ENCODE measurements around the gene RUSF1. TPM values are rescaled to one million over a fixed set of nuclear protein-coding genes. Genes with fewer than 3 reads are reported as not detected.

The RUSF1 gene
- total and polyA plus RNA-seq, 9 of the 15 experiments (the other 6 are each of a cell fraction or from before 2014, with no cell fraction given): 0.80 to 52.8 (median 27.6) TPM

DNA sequence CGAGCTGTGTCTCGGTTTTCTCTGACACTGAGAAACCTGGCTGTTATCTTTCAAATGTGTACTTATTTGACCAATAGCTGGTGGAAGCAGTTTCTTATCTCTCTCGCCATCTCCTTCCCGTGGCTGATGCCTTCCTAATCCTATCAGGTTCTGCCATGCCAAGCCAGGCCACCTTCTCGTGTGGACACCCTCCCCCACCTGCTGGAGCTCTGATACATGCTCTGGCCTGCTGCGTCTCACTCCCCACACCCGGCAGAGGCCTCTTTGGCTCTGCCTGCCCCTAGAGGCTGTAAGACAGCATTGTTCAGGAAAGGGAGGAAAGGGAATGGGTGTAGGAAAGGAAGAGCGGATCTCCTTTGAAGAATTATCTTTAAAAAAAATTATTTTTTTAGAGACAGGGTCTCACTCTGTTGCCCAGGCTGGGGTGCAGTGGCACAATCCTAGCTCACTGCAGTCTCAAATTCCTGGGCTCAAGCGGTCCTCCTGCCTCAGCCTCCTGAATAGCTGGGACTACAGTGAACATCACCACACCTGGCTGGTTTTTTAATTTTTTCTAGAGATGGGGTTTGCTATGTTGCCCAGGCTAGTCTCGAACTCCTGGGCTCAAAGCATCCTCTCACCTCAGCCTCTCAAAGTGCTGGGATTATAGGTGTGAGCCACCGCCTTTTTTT is 56.4 kb downstream of the RUSF1 start (continued):
- TF ChIP-seq, protein P1, sequence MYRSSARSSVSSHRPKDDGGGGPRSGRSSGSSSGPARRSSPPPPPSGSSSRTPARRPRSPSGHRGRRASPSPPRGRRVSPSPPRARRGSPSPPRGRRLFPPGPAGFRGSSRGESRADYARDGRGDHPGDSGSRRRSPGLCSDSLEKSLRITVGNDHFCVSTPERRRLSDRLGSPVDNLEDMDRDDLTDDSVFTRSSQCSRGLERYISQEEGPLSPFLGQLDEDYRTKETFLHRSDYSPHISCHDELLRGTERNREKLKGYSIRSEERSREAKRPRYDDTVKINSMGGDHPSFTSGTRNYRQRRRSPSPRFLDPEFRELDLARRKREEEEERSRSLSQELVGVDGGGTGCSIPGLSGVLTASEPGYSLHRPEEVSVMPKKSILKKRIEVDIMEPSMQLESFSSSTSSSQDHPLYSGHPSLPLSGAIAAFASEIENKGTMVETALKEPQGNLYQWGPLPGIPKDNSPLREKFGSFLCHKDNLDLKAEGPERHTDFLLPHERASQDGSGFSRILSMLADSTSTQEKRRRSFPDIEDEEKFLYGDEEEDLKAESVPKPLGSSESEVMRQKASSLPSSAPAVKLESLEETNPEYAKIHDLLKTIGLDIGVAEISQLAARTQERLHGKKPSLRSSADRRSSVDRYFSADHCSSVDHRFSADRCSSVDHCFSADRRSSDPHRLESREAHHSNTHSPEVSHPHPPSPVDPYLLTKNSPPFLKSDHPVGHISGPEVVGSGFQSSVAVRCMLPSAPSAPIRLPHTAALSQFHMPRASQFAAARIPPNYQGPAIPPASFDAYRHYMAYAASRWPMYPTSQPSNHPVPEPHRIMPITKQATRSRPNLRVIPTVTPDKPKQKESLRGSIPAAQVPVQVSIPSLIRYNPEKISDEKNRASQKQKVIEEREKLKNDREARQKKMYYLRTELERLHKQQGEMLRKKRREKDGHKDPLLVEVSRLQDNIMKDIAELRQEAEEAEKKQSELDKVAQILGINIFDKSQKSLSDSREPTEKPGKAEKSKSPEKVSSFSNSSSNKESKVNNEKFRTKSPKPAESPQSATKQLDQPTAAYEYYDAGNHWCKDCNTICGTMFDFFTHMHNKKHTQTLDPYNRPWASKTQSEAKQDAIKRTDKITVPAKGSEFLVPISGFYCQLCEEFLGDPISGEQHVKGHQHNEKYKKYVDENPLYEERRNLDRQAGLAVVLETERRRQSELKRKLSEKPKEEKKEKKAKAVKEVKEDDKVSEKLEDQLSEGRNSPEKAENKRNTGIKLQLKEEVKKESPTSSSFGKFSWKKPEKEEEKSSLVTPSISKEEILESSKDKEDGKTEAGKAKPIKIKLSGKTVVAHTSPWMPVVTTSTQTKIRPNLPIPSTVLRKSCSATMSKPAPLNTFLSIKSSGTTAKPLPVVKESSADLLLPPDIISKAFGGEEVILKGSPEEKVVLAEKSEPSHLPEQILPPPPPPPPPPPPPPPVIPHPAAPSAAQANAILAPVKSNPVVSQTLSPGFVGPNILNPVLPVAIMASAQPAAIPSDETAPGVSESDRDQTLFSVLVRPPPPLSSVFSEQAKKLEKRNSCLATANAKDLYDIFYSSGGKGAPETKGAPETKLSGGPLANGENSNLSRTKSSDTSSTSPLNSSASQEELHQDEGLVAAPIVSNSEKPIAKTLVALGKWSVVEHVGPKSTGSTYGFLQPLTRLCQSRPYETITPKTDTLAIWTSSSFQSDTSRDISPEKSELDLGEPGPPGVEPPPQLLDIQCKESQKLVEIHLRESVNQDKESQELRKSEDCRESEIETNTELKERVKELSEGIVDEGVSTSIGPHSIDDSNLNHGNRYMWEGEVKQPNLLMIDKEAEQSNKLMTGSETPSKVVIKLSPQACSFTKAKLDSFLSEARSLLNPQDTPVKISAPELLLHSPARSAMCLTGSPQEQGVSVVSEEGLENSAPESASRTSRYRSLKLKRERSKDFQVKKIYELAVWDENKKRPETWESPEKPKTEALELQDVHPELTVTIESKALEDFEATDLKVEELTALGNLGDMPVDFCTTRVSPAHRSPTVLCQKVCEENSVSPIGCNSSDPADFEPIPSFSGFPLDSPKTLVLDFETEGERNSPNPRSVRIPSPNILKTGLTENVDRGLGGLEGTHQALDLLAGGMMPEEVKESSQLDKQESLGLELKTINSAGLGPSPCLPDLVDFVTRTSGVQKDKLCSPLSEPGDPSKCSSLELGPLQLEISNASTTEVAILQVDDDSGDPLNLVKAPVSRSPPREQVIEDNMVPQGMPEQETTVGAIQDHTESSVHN (IDR thresholded peaks at IDR 0.05; ENCODE audit: borderline replicate concordance in 1 of 2, low read depth in 1 of 2): no peak
- TF ChIP-seq, protein P2, sequence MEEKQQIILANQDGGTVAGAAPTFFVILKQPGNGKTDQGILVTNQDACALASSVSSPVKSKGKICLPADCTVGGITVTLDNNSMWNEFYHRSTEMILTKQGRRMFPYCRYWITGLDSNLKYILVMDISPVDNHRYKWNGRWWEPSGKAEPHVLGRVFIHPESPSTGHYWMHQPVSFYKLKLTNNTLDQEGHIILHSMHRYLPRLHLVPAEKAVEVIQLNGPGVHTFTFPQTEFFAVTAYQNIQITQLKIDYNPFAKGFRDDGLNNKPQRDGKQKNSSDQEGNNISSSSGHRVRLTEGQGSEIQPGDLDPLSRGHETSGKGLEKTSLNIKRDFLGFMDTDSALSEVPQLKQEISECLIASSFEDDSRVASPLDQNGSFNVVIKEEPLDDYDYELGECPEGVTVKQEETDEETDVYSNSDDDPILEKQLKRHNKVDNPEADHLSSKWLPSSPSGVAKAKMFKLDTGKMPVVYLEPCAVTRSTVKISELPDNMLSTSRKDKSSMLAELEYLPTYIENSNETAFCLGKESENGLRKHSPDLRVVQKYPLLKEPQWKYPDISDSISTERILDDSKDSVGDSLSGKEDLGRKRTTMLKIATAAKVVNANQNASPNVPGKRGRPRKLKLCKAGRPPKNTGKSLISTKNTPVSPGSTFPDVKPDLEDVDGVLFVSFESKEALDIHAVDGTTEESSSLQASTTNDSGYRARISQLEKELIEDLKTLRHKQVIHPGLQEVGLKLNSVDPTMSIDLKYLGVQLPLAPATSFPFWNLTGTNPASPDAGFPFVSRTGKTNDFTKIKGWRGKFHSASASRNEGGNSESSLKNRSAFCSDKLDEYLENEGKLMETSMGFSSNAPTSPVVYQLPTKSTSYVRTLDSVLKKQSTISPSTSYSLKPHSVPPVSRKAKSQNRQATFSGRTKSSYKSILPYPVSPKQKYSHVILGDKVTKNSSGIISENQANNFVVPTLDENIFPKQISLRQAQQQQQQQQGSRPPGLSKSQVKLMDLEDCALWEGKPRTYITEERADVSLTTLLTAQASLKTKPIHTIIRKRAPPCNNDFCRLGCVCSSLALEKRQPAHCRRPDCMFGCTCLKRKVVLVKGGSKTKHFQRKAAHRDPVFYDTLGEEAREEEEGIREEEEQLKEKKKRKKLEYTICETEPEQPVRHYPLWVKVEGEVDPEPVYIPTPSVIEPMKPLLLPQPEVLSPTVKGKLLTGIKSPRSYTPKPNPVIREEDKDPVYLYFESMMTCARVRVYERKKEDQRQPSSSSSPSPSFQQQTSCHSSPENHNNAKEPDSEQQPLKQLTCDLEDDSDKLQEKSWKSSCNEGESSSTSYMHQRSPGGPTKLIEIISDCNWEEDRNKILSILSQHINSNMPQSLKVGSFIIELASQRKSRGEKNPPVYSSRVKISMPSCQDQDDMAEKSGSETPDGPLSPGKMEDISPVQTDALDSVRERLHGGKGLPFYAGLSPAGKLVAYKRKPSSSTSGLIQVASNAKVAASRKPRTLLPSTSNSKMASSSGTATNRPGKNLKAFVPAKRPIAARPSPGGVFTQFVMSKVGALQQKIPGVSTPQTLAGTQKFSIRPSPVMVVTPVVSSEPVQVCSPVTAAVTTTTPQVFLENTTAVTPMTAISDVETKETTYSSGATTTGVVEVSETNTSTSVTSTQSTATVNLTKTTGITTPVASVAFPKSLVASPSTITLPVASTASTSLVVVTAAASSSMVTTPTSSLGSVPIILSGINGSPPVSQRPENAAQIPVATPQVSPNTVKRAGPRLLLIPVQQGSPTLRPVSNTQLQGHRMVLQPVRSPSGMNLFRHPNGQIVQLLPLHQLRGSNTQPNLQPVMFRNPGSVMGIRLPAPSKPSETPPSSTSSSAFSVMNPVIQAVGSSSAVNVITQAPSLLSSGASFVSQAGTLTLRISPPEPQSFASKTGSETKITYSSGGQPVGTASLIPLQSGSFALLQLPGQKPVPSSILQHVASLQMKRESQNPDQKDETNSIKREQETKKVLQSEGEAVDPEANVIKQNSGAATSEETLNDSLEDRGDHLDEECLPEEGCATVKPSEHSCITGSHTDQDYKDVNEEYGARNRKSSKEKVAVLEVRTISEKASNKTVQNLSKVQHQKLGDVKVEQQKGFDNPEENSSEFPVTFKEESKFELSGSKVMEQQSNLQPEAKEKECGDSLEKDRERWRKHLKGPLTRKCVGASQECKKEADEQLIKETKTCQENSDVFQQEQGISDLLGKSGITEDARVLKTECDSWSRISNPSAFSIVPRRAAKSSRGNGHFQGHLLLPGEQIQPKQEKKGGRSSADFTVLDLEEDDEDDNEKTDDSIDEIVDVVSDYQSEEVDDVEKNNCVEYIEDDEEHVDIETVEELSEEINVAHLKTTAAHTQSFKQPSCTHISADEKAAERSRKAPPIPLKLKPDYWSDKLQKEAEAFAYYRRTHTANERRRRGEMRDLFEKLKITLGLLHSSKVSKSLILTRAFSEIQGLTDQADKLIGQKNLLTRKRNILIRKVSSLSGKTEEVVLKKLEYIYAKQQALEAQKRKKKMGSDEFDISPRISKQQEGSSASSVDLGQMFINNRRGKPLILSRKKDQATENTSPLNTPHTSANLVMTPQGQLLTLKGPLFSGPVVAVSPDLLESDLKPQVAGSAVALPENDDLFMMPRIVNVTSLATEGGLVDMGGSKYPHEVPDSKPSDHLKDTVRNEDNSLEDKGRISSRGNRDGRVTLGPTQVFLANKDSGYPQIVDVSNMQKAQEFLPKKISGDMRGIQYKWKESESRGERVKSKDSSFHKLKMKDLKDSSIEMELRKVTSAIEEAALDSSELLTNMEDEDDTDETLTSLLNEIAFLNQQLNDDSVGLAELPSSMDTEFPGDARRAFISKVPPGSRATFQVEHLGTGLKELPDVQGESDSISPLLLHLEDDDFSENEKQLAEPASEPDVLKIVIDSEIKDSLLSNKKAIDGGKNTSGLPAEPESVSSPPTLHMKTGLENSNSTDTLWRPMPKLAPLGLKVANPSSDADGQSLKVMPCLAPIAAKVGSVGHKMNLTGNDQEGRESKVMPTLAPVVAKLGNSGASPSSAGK (IDR thresholded peaks at IDR 0.05): peak; percentile 44; the same call in 1 of the 2 replicates
- TF ChIP-seq SRSF9 (IDR thresholded peaks at IDR 0.05; ENCODE audit: borderline replicate concordance, low read depth, low read length) (no peak), GABPB2 (CRISPR knock-in tag; conservative IDR thresholded peaks at IDR 0.05) (no peak), TCF3 (CRISPR knock-in tag; IDR thresholded peaks at IDR 0.05) (no peak), ZNF79 (CRISPR knock-in tag; IDR thresholded peaks at IDR 0.05; ENCODE audit: low read depth) (no peak), RNF2 (IDR thresholded peaks at IDR 0.05) (no peak), GTF2F1 (IDR thresholded peaks at IDR 0.05; ENCODE audit: low read depth, low read length) (no peak)

Data from K562 (cell line).